Measurements from ENCODE around the gene KCNA5. TPM values are rescaled to one million over a fixed set of nuclear protein-coding genes. Genes with fewer than 3 reads are reported as not detected.

The KCNA5 gene
- total RNA-seq, 1 experiment from 2014 or later = not detected

DNA sequence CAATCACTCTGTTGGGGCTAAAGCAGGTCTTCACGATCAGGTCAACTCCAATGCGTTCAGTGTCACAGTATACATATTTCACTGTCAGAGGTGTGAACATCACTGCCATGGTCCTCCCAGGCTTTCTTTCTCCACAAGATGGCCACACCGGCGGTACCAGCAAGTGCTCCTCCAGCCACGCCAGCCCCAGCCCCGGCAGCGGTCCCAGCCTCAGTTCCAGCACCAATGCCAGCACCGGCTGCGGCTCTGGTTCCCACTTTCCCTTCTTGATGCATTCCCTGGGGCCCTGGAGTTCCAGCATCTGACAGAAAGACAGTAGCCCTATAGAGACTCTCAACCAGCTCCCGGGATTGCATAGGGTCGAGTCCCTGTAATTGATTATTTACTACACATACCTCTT is 10.9 kb upstream of the KCNA5 start:
- BruUV-seq (replicated peaks) = no TSS peak
- CTCF ChIA-PET = no interaction called here
- H3K4me3 ChIP-seq (replicated peaks in 1 of 2; ENCODE audit: low read depth in 1 of 2, low read length in 2 of 2) = no peak overlapping the region
- no peak overlapping the region for H3K9ac ChIP-seq (ENCODE audit: low read length)
- RAD21 ChIA-PET (ENCODE audit: low non-redundant PET in 1 of 2, low total read pairs in 2 of 2, uncharacterized antibody in 2 of 2, unreplicated experiment in 2 of 2) = no interaction called here
- intact Hi-C loops (cut with micrococcal nuclease) = no loop called here
- ATAC-seq (no peak), DNase-seq (ENCODE audit: low read depth, low spot score) (no peak)
- POLR2A ChIA-PET = no interaction called here
- no peak overlapping the region for H2AFZ ChIP-seq (ENCODE audit: low read depth, low read length, poor library complexity, severe bottlenecking)
- no peaks in the 10 kb centered on the region for H3K36me3 ChIP-seq (ENCODE audit: control insufficient read depth in 1 of 2, insufficient read depth in 2 of 2, low read length in 2 of 2)
- H3K9me2 ChIP-seq (ENCODE audit: insufficient read depth) = no peaks in the 10 kb centered on the region
- no peaks in the 10 kb centered on the region for H3K9me3 ChIP-seq (ENCODE audit: control insufficient read depth in 1 of 2, insufficient read depth in 1 of 2, low read depth in 1 of 2, low read length in 2 of 2)
- H3K27me3 ChIP-seq (ENCODE audit: insufficient read depth, low read length) = peaks cover 36% of the 10 kb centered on the region
- no peak overlapping the region for H3K27ac ChIP-seq (ENCODE audit: low read depth, low read length)
- H3K4me2 ChIP-seq (ENCODE audit: low read length) = no peak overlapping the region
- H3K79me2 ChIP-seq (ENCODE audit: insufficient read depth, low read length) = no peaks in the 10 kb centered on the region
- H3K4me1 ChIP-seq (ENCODE audit: control insufficient read depth in 1 of 2, insufficient read depth in 2 of 2, low read length in 2 of 2) = peaks cover 0 to 2% of the 10 kb centered on the region in 2 experiments; a peak in 1 of 4 replicates
- no peak for TF ChIP-seq SP1 (IDR thresholded peaks at IDR 0.05; ENCODE audit: low read depth)
- TF ChIP-seq, protein P1, sequence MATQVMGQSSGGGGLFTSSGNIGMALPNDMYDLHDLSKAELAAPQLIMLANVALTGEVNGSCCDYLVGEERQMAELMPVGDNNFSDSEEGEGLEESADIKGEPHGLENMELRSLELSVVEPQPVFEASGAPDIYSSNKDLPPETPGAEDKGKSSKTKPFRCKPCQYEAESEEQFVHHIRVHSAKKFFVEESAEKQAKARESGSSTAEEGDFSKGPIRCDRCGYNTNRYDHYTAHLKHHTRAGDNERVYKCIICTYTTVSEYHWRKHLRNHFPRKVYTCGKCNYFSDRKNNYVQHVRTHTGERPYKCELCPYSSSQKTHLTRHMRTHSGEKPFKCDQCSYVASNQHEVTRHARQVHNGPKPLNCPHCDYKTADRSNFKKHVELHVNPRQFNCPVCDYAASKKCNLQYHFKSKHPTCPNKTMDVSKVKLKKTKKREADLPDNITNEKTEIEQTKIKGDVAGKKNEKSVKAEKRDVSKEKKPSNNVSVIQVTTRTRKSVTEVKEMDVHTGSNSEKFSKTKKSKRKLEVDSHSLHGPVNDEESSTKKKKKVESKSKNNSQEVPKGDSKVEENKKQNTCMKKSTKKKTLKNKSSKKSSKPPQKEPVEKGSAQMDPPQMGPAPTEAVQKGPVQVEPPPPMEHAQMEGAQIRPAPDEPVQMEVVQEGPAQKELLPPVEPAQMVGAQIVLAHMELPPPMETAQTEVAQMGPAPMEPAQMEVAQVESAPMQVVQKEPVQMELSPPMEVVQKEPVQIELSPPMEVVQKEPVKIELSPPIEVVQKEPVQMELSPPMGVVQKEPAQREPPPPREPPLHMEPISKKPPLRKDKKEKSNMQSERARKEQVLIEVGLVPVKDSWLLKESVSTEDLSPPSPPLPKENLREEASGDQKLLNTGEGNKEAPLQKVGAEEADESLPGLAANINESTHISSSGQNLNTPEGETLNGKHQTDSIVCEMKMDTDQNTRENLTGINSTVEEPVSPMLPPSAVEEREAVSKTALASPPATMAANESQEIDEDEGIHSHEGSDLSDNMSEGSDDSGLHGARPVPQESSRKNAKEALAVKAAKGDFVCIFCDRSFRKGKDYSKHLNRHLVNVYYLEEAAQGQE (IDR thresholded peaks at IDR 0.05; ENCODE audit: low read depth) = no peak
- TF ChIP-seq FOSL1 (IDR thresholded peaks at IDR 0.05; ENCODE audit: low read depth) = no peak
- no peak for TF ChIP-seq ELF1 (IDR thresholded peaks at IDR 0.05; ENCODE audit: borderline replicate concordance, low read depth)
- TF ChIP-seq EZH2phosphoT487 (IDR thresholded peaks at IDR 0.05; ENCODE audit: borderline replicate concordance) = no peak
- TF ChIP-seq, protein P2, sequence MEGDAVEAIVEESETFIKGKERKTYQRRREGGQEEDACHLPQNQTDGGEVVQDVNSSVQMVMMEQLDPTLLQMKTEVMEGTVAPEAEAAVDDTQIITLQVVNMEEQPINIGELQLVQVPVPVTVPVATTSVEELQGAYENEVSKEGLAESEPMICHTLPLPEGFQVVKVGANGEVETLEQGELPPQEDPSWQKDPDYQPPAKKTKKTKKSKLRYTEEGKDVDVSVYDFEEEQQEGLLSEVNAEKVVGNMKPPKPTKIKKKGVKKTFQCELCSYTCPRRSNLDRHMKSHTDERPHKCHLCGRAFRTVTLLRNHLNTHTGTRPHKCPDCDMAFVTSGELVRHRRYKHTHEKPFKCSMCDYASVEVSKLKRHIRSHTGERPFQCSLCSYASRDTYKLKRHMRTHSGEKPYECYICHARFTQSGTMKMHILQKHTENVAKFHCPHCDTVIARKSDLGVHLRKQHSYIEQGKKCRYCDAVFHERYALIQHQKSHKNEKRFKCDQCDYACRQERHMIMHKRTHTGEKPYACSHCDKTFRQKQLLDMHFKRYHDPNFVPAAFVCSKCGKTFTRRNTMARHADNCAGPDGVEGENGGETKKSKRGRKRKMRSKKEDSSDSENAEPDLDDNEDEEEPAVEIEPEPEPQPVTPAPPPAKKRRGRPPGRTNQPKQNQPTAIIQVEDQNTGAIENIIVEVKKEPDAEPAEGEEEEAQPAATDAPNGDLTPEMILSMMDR (IDR thresholded peaks at IDR 0.05 in 2 of 3, conservative IDR thresholded peaks at IDR 0.05 in 1 of 3; ENCODE audit: borderline replicate concordance in 1 of 3, insufficient read depth in 1 of 3, low read depth in 2 of 3, low read length in 2 of 3) = no peak
- TF ChIP-seq JUND (IDR thresholded peaks at IDR 0.05) = no peak
- no peak for TF ChIP-seq CEBPB (IDR thresholded peaks at IDR 0.05; ENCODE audit: low read depth)
- no peak for TF ChIP-seq EGR1 (IDR thresholded peaks at IDR 0.05; ENCODE audit: low read depth)
- TF ChIP-seq TCF7L2 (IDR thresholded peaks at IDR 0.05; ENCODE audit: borderline replicate concordance, extremely low read depth, insufficient read depth, insufficient read length) = no peak
- TF ChIP-seq POLR2AphosphoS5 (IDR thresholded peaks at IDR 0.05; ENCODE audit: low read depth, low read length) = no peak
- TF ChIP-seq ZNF274 (IDR thresholded peaks at IDR 0.05; ENCODE audit: low read depth, low read length) = no peak
- TF ChIP-seq SRF (IDR thresholded peaks at IDR 0.05; ENCODE audit: low read depth) = no peak
- no peak for TF ChIP-seq POLR2A (IDR thresholded peaks at IDR 0.05; ENCODE audit: borderline replicate concordance, extremely low read depth, insufficient read depth, insufficient read length)
- no peaks in the 10 kb centered on the region for H4K20me1 ChIP-seq (ENCODE audit: insufficient read depth)

Data from HCT116 (cell line).